HG02571 (cell line): ENCODE measurements around the gene PLS1.

Experiments
- ATAC-seq: cut with Tn5 transposase; IDR thresholded peaks from one replicate; pipeline ENCODE4 v1.9.1; 2021; ENCODE audit warnings: mild to moderate bottlenecking, moderate library complexity; ENCODE audit not compliant: unreplicated experiment

PLS1 gene

DNA sequence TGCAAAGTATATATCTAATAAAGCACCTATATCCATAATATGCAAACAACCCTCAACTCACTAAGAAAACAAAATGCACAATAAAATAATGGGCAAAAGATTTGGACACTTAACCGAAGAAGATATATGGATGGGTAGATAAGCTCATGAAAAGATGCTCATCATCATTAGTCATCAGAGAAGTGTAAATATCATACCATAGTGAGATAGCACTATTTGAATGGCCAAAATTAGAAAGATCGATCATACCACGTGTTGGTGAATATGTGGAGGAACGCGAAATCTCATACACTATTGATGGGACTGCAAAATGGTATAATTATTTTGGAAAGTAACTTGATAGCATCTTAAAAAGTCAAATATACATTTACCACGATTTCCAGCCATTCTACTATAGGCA, 40.5 kb downstream of the PLS1 start:
- no peak for ATAC-seq

DNA sequence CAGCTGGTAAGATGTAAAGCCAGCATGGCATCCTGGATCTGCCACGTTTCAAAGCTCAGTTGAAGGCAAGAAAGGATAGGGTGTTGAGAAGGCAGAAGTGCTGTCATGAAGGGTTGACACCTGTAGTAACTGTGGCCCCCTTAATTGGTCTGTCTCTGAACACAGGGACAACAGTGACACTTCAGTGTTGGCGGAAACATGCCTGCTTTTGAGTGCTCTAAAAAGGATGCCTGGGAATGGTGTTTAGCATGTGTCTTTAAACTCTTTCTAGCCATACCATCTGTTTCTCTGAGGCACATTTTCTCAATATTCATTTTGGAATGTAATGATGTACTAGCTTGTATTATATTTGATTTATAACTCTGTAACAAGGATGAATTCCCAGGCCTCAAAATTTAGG, 42.1 kb downstream of the PLS1 start:
- ATAC-seq = no peak

DNA sequence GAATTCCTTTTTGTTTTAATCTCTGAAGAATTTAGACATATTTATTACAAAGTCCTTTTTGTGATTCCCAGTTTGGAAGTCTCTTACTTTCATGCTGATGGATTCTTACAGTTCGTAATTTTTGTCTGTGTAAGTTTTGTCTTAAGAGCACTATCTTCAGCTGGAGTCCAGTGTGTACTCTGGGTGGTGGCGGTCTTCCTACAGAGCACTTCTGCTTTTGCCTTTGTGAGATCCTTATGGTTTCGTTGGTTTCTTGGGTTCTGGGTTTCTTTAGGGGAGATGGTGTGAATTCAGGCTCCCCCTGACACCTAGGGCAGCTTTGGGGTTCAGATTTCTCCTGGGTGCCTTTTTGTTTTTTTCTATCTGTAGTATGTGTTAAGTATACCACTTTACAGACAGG, 45.3 kb downstream of the PLS1 start:
- no peak for ATAC-seq

DNA sequence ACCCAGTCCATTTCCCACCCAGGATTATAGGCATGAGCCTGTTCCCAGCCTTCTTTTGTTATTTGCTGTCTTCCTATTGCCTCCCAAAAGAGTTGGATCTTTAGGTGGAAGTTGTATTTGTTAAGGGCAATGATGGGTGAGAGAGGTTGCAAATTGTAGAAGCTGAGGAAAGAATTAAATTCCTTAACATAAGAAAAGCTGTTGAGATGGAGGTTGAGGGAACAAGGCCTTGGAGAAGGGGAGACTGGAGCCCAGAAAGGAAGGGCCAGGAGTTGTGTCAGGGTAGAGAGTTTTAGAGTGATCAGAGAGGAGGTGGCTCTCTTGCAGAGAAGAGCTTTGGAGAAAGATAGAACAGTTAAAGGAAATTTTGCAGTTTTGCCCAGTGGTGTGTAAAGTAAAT, 46.8 kb downstream of the PLS1 start:
- no peak for ATAC-seq

DNA sequence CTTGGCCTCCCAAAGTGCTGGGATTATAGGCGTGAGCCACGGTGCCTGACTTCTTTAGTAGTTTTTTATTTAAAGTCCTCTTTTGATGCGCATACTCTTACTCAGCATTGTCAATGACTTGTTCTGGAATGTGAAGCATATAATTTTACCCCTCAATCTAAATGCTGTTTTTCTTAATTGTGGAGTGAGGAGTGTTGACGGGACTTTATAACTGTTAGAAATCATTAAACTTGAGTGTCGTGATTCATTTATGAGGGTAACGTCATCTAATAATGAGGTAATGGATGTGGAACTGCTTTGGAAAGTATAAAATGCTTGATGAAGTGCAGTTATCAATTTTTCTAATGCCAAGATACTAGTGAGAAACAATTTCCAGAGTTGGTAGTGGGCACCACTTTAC, 48.3 kb downstream of the PLS1 start:
- no peak for ATAC-seq

DNA sequence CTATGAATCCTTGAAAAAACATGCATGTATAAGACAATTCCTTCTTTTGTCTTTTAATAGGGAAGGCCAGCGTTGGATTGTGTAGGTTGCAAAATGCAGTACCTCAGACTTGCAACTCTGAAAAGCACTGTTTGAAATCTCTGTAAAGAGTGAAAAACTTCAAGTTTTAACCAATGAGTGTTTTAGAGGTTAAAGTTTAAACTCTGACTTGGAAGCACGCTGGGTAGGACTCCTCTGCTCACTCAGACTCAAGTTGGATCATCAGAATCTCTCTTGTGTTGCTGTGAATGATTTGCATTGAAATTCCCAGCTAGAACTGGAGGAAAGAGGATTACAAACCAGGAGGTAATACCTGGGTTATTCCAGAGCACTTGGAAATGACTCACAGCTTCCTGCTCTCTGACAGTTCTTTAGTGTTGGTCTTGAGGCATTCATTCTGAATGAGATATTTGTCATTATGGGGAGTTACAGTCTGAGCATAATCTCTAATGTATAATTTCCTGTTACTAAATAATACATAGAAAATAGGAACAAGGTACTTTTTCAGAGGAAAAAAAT, 49.1 kb downstream of the PLS1 start:
- no peak for ATAC-seq

DNA sequence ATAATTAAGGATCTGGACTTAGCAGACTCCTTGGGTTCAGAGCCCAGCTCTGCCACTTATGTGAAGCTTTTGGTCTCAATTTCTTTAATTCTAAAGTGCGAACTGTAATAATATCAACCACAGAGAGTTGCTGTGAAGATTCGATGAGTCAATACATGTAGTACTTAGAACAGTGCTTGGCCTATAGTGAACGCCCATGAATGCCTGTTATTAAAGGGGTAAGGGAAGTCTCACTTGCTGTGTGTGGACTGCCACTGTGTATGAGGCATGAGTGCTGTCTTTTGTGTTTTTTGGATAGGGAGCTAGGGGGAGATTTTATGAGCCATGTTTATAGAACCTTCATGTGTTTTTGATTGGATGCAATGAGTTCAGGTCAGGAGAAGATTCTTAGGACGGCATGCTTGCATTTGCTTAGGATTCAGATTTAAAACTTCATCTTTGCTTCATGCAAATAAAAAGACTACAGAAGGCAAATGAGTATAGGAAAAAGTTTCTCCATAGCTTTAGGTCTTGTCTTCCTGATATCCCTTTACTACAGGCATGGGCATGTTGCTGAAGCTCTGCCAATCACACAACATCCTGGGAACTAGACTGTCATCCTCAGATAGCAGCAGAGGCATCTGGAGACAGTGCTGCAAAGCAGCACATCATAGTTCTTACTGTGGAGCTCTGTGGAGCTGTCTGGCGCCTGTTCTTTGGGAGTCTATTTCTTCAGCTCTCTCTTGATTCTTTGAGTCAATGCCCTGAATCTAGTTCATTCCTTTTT, 50.0 kb downstream of the PLS1 start:
- no peak for ATAC-seq

DNA sequence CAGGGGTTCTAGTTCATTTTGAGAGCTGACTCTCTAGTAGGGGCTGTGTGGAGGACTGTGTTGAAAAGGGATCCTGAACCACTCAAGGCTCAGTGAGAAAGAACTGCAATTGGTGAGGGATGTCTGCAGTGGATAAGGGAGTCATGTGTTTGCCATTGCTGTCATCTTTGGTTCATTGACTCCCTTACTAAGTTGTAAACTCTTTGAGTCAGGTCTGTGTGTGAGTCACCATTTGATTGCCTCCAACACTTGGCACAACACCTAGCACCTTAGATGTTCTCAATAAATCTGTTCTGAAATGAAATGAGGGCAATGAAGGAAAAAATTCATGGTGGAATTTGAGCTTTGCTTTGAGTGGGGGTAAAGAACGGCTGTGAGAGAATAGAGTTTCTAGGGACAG, 51.7 kb downstream of the PLS1 start:
- no peak for ATAC-seq

DNA sequence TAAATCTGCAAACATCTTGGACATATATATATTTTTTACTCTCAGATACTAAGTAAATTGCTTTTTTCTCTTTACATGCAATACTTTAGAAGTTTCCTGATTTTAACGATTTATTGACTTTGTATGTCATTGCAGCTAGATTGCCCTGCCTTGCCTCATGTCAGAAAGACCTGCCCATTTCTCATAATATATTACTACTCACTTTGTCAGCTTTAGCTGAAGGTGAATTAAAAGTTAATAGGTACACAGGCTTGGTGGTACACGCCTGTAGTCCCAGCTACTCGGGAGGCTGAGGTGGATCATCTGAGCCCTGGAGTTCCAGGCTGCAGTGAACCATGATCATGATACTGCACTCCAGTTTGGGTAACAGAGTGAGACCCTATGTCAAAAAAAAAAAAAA, 52.8 kb downstream of the PLS1 start:
- ATAC-seq = no peak

DNA sequence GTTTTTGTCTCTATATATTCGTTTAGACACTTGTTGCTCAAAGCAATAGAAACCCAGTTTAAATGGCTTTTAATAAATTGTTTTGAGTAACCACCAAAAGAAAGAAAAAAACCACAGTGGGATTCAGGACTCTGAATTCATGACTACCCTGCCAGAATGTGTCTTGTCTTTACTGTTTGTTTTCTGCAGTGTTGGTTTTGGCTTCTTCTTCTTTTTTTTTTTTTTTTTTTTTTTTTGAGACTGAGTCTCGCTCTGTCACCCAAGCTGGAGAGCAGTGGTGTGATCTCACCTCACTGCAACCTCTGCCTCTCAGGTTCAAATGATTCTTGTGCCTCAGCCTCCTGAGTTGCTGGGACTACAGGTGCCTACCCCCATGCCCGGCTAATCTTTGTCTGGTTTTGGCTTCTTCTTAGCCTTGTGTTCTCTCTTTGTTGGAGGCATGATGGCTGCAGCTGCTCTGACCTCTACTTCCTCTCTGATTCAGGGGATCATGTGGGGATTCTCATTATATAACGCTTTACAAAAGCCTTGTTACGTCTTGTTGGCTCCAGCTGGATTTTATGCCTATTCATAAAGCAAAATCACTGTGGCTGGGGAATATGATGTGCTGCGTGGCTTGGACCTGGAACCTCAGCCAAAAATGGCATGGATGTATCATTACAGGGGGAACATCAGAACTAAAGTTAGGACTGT, 54.0 kb downstream of the PLS1 start:
- no peak for ATAC-seq

DNA sequence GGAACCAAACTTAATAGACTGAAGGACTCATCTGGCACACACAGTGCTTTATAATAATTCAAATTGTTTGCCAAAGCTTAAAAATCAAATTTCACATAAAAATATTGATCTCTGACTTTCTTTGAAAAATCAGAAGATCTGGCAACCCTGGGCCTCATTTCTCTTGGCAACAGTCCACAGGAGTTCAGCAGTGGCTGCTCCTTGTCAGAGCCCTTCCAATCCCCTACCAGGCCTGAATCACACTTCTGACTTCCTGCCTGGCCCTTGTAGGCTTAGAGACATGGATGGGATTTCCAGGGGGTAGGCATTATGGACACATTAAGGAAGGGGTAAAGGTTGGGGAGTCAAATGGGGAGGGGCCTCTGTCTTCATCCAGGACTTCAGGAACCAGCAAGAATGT, 55.5 kb downstream of the PLS1 start:
- ATAC-seq = no peak

DNA sequence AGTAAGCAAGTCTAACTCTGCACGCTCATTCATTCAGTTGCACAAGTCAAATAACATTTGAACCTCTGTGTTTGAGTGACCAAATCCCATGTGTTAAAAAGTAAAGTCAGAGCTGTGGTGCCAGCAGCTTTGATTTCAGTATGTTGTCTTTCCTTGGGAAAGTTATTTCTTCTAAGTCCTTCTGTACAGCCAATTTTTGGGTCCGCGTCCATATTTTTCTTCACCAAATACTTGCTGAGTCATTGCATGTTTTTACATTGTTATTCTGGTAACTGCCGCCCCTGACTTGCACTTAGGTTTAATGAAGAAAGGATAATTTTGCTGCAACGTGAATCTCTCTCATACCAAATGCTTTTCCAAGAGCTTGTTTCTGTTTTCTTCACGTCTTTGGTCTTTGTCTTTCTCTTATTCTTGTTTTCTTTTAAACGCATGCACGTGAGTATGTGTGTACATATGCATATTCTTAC, 56.7 kb downstream of the PLS1 start:
- ATAC-seq = no peak

DNA sequence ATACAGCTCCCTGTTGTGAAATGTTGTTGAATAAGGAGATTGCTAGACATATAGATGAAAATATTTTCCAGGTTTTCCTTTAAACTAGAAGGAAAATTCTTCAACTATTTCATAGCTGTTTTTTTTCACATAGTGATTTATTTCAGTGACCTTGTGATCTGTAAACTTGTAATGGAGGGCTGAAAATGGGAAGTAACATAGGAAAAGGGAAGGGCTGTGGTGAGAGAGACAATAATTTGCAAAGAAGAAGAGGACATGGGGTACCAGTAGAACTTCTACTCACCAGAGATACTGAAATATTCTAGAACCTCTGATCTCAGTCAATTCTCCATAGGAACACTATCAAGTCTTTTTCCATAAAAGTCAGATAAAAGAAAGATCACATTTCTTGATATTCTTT, 60.4 kb downstream of the PLS1 start:
- no peak for ATAC-seq

DNA sequence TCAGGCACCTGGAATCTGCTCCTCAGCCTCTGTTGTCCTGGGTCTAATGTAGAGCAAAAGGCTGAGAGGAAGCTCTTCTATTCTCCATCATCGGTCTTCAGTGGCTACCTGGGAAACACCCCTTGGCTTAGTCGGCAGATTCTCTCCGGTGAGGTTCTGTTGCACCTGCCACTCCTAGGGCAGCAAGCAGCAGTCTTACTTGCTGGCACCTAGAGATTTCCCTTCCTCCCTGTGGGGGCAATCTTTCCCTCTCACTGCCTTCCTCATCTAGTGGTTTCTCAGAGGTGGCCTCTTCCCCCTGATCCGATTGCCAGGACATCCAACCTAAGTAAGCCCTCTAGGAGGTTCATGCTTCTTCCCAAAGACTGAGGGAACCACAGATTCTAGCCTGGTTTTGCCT, 60.8 kb downstream of the PLS1 start:
- ATAC-seq = no peak

DNA sequence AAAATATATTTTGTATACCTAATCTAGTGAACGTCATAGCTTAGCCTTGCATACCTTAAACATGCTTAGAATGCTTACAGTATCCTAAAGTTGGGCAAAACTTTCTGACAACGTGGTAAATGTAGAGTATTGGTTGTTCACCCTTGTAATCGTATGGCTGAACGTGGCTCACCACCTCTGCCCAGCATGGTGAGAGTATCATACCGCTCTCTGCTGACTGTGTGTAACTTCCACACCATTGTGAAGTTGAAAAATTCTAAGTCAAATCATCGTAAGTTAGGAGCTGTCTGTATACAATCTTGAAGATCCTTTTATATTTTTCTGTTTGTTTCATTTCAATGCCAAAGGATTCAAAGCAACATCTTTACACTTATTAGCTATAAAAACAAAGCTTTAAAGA, 64.2 kb downstream of the PLS1 start:
- no peak for ATAC-seq

DNA sequence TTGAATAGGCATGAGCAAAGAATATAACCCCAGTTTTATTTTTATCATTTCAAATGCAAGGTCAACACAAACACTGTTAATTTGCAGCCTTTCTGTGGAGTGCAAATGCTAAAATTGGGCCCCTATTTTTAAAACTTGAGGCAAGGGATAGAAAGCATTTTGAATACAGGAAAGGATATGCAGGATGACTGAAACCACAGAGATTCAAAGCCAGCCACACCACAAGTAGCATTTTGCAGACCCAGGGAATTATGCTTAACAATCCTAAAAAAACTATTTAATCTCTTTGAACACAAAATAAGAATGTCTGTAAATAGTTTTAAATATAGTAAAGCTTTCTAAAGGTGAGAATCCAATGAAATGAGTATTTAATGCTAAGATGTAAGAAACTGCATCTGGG, 64.7 kb downstream of the PLS1 start:
- ATAC-seq = no peak

DNA sequence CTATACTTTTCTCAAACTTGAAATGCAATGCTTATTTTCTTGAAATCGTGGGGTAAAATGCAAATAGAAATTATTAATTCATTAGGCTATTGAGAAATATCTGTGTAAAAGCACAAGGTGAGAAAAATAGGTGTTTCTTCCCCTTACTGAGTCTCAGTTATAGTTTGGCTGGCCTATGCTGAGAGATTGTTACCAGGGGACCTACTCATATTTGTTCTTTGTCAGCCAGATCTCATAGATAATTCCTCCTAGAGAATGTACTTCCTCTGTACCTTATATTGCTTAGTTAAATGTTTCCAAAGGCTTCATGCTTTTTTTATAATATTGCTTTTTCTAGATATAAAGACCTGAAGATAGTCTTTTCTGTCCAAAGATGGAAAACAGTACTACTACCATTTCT, 67.7 kb downstream of the PLS1 start:
- ATAC-seq = no peak

DNA sequence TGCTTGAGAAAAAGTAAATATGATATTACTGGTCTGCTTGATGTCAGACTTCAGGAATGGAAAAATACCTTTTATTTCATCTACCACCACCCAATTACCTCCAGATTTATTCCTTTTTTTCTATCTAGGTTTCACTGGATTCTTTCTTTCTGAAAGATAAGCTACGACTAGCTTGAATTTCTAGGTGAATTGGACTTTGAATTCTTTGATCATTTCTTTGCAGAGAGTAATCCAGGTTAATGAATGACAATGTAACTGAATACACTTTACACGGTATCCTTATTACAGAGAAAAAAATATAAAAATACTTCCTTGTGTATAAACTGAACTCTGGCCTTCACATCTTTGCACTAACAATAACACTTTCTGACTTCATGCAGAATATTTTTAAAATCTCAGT, 68.1 kb downstream of the PLS1 start:
- no peak for ATAC-seq

DNA sequence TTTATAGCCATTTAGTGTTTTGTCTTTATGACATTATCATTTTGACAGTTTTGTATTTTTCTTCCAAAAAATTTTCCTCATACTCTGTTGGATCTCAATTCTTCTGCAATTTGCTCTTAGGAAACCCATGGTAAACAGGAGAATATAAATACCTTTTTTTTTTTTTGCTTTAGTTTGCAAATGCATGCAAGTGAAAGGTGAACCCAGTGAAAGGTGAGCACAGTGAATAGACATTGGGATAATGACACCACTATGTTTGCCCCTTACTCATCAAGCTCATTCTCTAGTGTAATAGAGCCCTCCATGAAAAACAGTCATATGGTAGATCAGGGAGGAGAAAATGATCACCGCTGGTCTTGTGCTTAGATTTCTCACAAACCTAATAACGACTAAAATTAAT, 68.6 kb downstream of the PLS1 start:
- ATAC-seq = no peak

DNA sequence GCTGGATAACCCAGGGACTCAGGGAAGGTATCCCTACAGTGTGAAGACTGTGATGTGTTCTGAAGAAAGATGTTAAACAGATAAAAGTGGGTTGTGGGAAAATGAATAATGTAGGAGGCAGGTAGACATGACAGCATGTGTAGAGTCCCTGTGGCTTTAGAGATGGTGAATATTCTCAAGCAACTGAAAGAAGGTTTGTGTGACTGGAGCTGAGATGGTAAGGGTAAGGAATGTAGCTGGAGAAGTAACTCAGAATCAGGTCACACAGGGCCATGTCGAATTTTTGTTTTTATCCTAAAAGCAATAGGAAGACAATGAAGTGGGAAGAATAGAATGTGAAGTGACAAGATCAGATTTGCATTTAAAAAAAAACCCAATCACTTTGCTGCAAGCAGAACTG, 73.9 kb downstream of the PLS1 start:
- ATAC-seq = no peak

DNA sequence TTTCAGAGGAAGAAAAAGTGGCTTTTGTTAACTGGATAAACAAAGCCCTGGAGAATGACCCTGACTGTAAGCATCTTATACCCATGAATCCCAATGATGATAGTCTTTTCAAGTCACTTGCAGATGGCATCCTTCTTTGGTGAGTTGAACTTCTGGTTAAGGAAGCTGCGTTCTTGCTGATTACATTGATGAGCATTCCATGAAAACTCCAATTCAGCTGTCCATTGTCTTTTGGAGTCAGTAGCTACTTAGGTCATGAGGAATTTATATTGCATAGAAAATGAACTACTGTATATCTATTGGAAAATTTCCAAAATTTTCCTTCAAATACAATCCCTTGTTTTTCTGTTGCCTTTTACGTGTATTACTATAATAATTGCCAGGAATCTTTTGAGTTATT, 80.0 kb downstream of the PLS1 start:
- no peak for ATAC-seq

DNA sequence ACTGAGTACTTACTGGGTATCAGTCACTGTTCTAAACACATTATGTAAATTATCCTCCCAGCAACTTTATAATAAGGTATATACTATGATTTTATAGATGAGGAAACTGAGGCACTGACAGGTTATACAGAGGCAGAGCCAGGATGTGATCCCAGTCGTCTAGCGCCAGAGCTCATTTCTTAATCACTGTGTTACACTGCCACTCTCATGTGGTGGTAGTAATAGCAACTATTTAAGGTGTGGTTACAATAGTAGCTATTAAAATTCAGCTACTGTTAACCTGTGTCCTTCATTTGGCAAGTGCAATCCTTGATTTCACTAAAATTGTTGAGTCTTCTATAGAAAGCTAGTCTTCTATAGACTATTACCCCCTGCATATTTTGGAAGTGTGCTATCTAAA, 84.5 kb downstream of the PLS1 start:
- no peak for ATAC-seq
